ENCODE data around the gene TIMP1. TPM values are rescaled to one million over a fixed set of nuclear protein-coding genes. Genes with fewer than 3 reads are reported as not detected.
A peak's percentile ranks its signal among the peaks of the same experiment; 100 is the strongest.

The TIMP1 gene
- total RNA-seq = 10 to 100 TPM; 54.9 to 56.0 TPM

- ATAC-seq (ENCODE audit: low read depth) = peak; percentile 98
- H3K9me3 Mint-ChIP-seq = no peaks in the 10 kb centered on the region
- peak within 1 kb of the TSS; percentile 75 for H3K4me3 Mint-ChIP-seq
- peak; percentile 74 for DNase-seq
- peaks cover 13% of the 10 kb centered on the region for H3K4me1 Mint-ChIP-seq
- peak within 1 kb of the TSS; percentile 76 for H3K27ac Mint-ChIP-seq
- peaks cover 7% of the 10 kb centered on the region for H3K36me3 Mint-ChIP-seq
- no peaks in the 10 kb centered on the region for H3K27me3 Mint-ChIP-seq
- POLR2A ChIA-PET = interaction anchor here (1.0 to 1.4 kb wide), 3 partner anchors 21 to 47 kb away, joined by 3 to 4 read pairs (median 4); no protein-coding TSS in a partner anchor
Observed at GRCh38 chrX:47581731-47582647, at the start of gene TIMP1. TSS of gene TIMP1 (plus strand) at chrX:47582436. CDS start at chrX:47583416, 980 bp downstream.

- Mint-ChIP-seq H3K4me1 (no peaks in the 10 kb centered on the region), H3K4me3 (no peak overlapping the region), H3K9me3 (no peaks in the 10 kb centered on the region), H3K27ac (no peak overlapping the region), H3K36me3 (no peaks in the 10 kb centered on the region), H3K27me3 (no peaks in the 10 kb centered on the region)
- POLR2A ChIA-PET = no interaction called here
- ATAC-seq (ENCODE audit: low read depth) (no peak), DNase-seq (no peak)
Observed at GRCh38 chrX:47539860-47540259, 42.4 kb upstream of the TIMP1 start.

- H3K27ac Mint-ChIP-seq = no peak overlapping the region
- DNase-seq = no peak
- no peaks in the 10 kb centered on the region for H3K9me3 Mint-ChIP-seq
- H3K4me3 Mint-ChIP-seq = no peak overlapping the region
- H3K36me3 Mint-ChIP-seq = no peaks in the 10 kb centered on the region
- H3K4me1 Mint-ChIP-seq = no peaks in the 10 kb centered on the region
- ATAC-seq (ENCODE audit: low read depth) = no peak
- H3K27me3 Mint-ChIP-seq = no peaks in the 10 kb centered on the region
- POLR2A ChIA-PET = no interaction called here
Observed at GRCh38 chrX:47540754-47541538, 41.3 kb upstream of the TIMP1 start.

GRCh38 chrX:47543496-47543895 lies 38.7 kb upstream of the TIMP1 start:
- no peak overlapping the region for H3K27ac Mint-ChIP-seq
- H3K27me3 Mint-ChIP-seq = no peaks in the 10 kb centered on the region
- ATAC-seq (ENCODE audit: low read depth) (no peak), DNase-seq (no peak)
- H3K4me3 Mint-ChIP-seq = no peak overlapping the region
- H3K4me1 Mint-ChIP-seq = no peaks in the 10 kb centered on the region
- no peaks in the 10 kb centered on the region for H3K36me3 Mint-ChIP-seq
- POLR2A ChIA-PET = no interaction called here
- no peaks in the 10 kb centered on the region for H3K9me3 Mint-ChIP-seq

- no peaks in the 10 kb centered on the region for H3K27me3 Mint-ChIP-seq
- no peaks in the 10 kb centered on the region for H3K9me3 Mint-ChIP-seq
- peaks cover 14% of the 10 kb centered on the region for H3K4me1 Mint-ChIP-seq
- peak overlapping the region; percentile 88 for H3K4me3 Mint-ChIP-seq
- peak; percentile 91 for ATAC-seq (ENCODE audit: low read depth)
- POLR2A ChIA-PET = interaction anchor here (0.5 to 1.8 kb wide), 9 partner anchors 8 to 323 kb away, joined by 3 to 7 read pairs (median 3); partner anchors contain the start of genes ELK1 and TIMP1
- no peaks in the 10 kb centered on the region for H3K36me3 Mint-ChIP-seq
- DNase-seq = peak; percentile 71
- peak overlapping the region; percentile 92 for H3K27ac Mint-ChIP-seq
Observed at GRCh38 chrX:47556045-47556623, 26.1 kb upstream of the TIMP1 start.

GRCh38 chrX:47558436-47558835 lies 23.8 kb upstream of the TIMP1 start:
- DNase-seq (no peak), ATAC-seq (ENCODE audit: low read depth) (no peak)
- H3K4me3 Mint-ChIP-seq = no peak overlapping the region
- H3K27me3 Mint-ChIP-seq = no peaks in the 10 kb centered on the region
- POLR2A ChIA-PET = no interaction called here
- H3K9me3 Mint-ChIP-seq = no peaks in the 10 kb centered on the region
- peaks cover 2% of the 10 kb centered on the region for H3K36me3 Mint-ChIP-seq
- peaks cover 23% of the 10 kb centered on the region for H3K4me1 Mint-ChIP-seq
- no peak overlapping the region for H3K27ac Mint-ChIP-seq

- peaks cover 28% of the 10 kb centered on the region for H3K4me1 Mint-ChIP-seq
Observed at GRCh38 chrX:47560179-47560933, 21.9 kb upstream of the TIMP1 start.

GRCh38 chrX:47560934-47561658 lies 21.1 kb upstream of the TIMP1 start, which contains the start of gene ARAF:
TSS of gene ARAF (plus strand) at chrX:47561205. CDS start at chrX:47562968, 1,763 bp downstream.
- peak; percentile 91 for ATAC-seq (ENCODE audit: low read depth)
- peaks cover 27% of the 10 kb centered on the region for H3K4me1 Mint-ChIP-seq

More at GRCh38 chrX:47560179-47560933, 21.9 kb upstream of the TIMP1 start:
- no peak for ATAC-seq (ENCODE audit: low read depth)
- no peaks in the 10 kb centered on the region for H3K9me3 Mint-ChIP-seq
- peaks cover 7% of the 10 kb centered on the region for H3K36me3 Mint-ChIP-seq
- H3K27me3 Mint-ChIP-seq = no peaks in the 10 kb centered on the region
- POLR2A ChIA-PET = no interaction called here
- no peak for DNase-seq
- H3K27ac Mint-ChIP-seq = peak overlapping the region; percentile 99
- H3K4me3 Mint-ChIP-seq = peak overlapping the region; percentile 96

GRCh38 chrX:47561659-47562151 lies 20.5 kb upstream of the TIMP1 start:
- Mint-ChIP-seq H3K4me3 (peak overlapping the region; percentile 96), H3K36me3 (peaks cover 7% of the 10 kb centered on the region), H3K27ac (peak overlapping the region; percentile 99), H3K4me1 (peaks cover 24% of the 10 kb centered on the region), H3K27me3 (no peaks in the 10 kb centered on the region), H3K9me3 (no peaks in the 10 kb centered on the region)
- DNase-seq (no peak), ATAC-seq (ENCODE audit: low read depth) (no peak)
- POLR2A ChIA-PET = interaction anchor here (0.5 to 0.7 kb wide), 3 partner anchors 20 to 94 kb away, joined by 3 read pairs; partner anchors contain the start of gene TIMP1

More at GRCh38 chrX:47560934-47561658, 21.1 kb upstream of the TIMP1 start, which contains the start of gene ARAF:
- Mint-ChIP-seq H3K36me3 (peaks cover 7% of the 10 kb centered on the region), H3K27me3 (no peaks in the 10 kb centered on the region), H3K27ac (peak within 1 kb of the TSS; percentile 99), H3K4me3 (peak within 1 kb of the TSS; percentile 96), H3K9me3 (no peaks in the 10 kb centered on the region)
- POLR2A ChIA-PET = interaction anchor here (0.6 kb wide), 1 partner anchor 21 kb away, joined by 3 read pairs; the partner anchor contains the start of gene TIMP1
- peak; percentile 87 for DNase-seq

- H3K4me3 Mint-ChIP-seq = peak overlapping the region; percentile 96
- POLR2A ChIA-PET = interaction anchor here (0.7 kb wide), 1 partner anchor 46 kb away, joined by 3 read pairs; no protein-coding TSS in a partner anchor
- peaks cover 7% of the 10 kb centered on the region for H3K36me3 Mint-ChIP-seq
Observed at GRCh38 chrX:47562615-47563243, 19.5 kb upstream of the TIMP1 start.

GRCh38 chrX:47563801-47564315 lies 18.4 kb upstream of the TIMP1 start:
- Mint-ChIP-seq H3K4me1 (peaks cover 23% of the 10 kb centered on the region), H3K27me3 (no peaks in the 10 kb centered on the region), H3K4me3 (no peak overlapping the region), H3K9me3 (no peaks in the 10 kb centered on the region), H3K36me3 (peaks cover 7% of the 10 kb centered on the region), H3K27ac (peak overlapping the region; percentile 52)
- POLR2A ChIA-PET = no interaction called here
- ATAC-seq (ENCODE audit: low read depth) (no peak), DNase-seq (no peak)

More at GRCh38 chrX:47562615-47563243, 19.5 kb upstream of the TIMP1 start:
- peaks cover 23% of the 10 kb centered on the region for H3K4me1 Mint-ChIP-seq
- DNase-seq (no peak), ATAC-seq (ENCODE audit: low read depth) (no peak)
- no peaks in the 10 kb centered on the region for H3K9me3 Mint-ChIP-seq
- H3K27ac Mint-ChIP-seq = peak overlapping the region; percentile 75
- no peaks in the 10 kb centered on the region for H3K27me3 Mint-ChIP-seq

Data from activated naive CD8-positive, alpha-beta T cell treated with anti-CD3 and anti-CD28 coated beads, Interleukin-2, amount 10 ng/mL, durations not matched to agents 7 days and 5 days (primary cell).